Dermis microvascular lymphatic vessel endothelial cell (primary cell): ENCODE measurements around the gene EFHC1. TPM values are rescaled to one million over a fixed set of nuclear protein-coding genes. Genes with fewer than 3 reads are reported as not detected.
A peak's percentile ranks its signal among the peaks of the same experiment; 100 is the strongest.

Experiments used
- DNase-seq, 2 donors: peaks; one replicate each; pipeline versions ENCODE4 v3.0.0 to v3.0.0-alpha.2; 2010; ENCODE audit warnings: low read depth in 2 of 2
- total RNA-seq: library from RNA; depleted of rRNA; stranded (reverse); fragments of >200 nt; gene quantifications from 2 replicates; pipeline ENCODE4 v1.2.1, GENCODE V29; 2014

EFHC1 gene
- total RNA-seq, 1 donor from 2014 or later: 7.2 TPM

DNA sequence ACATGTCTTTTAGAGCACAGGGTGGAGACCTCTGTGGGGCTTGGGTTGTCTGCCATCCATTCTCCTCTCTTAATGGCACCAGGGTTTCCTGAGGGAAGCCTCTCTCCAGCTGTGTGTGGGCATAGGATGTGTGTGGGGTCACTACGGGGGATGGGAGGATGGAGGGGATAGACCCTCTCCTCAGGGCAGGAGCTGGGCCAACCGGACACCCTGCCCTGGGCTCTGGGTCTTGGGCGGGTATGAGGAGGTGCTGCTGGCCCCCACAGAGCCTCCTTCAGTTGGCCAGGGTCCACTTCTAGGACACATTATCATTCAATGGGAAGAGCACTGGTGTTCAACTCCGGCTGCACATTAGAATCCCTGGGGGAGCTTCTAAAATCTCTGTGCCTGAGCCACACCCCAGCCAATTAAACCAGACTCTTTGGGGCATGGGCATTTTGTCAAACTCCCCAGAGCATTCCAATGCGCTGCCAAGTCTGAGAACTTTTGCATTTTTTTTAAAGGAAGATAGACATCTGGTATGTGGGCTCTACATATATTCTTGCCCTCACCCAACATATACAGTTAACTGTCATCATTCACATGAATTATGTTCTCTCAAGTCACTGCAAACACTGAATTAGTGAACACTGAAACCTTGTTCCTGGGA lies 118.2 kb downstream of the EFHC1 start:
- no peak for DNase-seq

DNA sequence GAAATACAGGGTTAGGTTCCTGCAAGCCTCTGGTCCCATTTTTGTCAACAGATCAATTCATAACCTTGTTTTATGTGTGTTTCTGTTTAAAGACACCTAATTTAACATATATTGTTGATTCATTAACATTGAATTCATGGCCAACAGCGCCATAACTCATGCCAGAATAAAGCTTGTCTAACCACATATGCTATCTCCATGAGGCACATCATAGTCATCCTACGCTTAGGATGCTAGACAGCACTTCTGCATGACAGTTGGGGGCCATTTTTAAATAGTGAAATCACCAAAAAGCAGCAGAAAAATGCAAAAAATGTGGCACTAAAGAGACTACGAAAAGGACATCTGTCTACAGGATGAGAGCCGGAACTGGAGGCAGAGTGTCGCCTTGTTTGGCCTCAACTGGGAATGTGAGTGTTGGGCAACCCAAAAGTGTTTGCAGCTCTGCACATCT lies 118.8 kb downstream of the EFHC1 start:
- DNase-seq: no peak

DNA sequence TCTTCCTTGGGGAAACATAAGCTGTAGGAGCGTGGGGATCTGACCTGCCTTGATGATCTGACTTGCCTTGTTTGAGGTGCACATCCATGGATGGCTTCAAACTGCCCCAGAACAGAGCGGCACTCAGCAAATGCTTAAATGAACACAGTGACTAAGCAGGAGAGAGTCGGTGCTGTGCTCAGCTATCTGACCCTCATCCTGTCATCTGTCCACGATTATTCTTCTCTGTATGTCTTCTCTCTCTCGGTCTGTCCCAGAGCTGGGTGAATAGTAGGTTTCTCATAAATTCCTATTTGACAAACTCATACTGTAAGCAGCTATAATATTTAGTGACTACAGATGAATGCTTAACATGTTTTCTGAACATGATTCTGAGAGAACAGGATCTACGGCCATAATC lies 119.5 kb downstream of the EFHC1 start:
- peak in 1 of 2 donors; percentile 67 for DNase-seq

DNA sequence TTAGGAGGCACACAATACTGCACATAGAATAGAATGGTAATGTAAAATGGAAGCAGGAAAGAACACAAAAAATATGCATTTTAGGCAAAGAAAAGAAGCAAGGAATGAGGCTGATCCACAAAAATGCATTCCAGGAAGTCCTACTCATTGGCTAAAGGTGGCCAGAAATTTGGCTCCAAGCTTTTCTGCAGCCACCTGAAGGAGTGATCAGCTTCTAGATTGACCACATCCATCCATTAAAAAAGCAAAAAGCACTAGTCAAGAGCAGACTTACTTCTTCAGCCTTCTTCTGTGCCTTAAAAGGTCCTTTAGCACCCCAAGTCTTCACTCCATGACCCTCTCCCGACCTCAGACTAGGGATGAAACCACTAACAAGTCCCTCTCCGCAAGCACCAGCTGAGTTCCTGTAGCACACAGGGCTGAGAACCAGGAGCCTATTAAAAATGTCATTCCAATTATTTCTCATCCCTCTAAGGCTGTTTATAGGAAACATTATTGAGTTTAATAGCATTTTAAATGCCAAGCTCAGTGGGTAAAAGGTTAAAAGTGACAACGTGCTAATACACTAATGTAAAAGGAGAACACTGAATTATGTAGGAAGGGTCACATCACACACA lies 120.3 kb downstream of the EFHC1 start:
- DNase-seq: no peak

DNA sequence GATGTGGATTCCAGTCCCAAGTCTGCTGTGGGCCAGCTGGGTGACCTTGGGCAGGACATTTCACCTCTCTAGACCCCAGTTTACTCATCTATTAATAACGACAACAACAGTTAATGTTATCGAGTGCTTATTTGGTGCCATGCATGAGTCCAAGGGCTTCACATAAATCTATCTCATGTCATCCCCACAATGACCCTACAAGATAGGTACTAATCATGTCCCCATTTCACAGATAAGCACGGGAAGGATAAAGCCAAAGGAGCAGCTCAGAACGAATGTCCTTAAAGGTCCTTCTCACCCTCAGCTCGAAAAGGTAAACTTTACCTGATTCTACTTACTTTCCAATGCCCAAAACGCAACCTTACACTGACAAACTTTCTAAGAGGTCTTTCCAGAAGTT lies 121.0 kb downstream of the EFHC1 start:
- DNase-seq: no peak

DNA sequence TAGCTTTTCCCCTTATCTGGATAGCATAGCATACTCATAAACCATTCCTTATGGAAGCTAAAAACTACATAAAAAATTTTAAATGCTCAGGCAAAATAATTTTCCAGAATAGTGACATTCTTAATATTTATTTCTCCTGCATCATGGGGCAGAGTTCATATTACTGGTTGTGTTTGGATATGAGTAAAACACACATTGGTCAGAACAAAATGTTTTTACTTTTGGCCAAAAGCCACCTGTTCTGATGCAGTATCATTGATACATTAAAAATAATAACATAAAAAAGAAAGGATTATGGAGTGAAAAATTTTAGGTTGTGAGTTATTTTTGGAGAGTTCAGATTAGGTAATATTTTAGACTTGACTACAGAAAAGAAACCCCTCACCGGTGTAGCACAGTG lies 123.1 kb downstream of the EFHC1 start:
- no peak for DNase-seq

DNA sequence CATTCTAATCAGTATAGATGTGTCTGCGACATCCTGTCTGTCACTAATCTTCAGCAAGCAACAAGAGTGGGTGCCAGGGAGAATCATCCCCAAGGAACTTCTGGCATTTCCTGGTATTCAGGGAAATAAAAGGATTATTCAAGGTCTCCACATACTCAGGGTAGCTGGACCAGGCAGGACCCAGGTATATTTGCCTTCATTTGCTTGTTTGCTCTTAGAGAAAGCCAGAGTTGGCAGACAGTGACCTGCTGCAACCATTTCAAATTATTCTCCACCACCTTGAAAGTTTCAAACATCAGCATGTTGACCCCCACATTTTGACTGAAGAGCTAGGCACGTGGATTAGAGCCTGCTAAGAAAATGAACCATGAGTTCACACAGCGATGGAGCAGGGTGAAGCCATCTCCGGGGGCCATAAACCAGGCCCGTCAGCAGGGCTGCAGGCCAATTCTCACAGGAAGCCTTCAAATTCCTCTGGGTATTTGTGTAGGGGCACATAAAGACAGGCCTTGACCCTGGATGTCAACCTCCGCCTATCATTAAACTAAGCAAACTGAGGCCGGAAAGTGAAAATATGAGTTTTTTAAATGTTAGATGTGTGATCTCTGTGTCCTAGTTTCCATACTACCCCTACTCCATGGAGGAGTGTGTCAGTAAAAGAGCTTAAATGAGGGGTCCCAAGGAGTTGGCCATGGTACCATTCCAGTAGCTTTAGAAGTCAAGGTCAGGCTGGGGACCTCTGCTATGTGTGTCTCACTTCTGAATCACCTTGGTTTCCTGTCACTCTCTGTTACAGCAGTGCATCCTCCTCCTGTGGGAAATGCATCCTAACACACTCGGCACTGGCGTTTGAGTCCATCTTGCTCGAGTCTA lies 123.8 kb downstream of the EFHC1 start:
- peak in 1 of 2 donors; percentile 62 for DNase-seq

DNA sequence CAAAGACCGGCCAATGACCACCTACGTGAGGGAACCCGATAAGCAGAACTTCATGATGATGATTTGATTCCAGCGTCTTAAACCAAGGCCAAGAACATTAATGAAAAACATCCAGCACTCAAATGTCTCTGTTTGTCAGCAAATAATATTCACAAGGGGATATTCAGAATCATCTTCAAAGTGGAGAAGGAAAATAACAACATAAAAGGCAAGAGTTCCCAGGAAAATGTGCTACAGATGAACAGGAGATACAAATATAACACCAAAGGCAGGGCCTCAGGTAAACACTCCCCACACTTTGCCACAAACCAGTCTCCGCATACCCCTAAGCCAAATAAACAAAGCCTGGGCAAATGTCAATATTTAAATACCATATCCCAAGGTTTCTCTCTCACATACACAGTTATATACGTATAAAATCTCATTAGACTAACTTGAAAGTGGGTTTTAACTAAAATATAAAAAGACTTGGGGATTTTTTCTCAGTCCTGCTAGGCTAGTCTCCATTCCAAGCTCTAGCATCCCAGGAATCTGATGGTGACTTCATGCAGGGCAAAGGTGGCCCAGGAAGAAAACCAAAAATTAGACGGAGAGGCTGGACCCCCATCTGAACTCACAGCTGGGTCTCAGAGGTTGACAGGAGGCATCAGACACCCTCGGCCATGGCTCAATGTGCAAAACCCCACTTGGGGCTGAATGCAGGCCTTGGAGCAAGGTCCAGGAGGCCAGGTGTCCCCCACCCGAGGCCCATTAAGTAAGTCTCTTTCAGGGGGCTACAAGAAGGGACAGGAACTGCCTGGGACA lies 124.7 kb downstream of the EFHC1 start:
- no peak for DNase-seq

DNA sequence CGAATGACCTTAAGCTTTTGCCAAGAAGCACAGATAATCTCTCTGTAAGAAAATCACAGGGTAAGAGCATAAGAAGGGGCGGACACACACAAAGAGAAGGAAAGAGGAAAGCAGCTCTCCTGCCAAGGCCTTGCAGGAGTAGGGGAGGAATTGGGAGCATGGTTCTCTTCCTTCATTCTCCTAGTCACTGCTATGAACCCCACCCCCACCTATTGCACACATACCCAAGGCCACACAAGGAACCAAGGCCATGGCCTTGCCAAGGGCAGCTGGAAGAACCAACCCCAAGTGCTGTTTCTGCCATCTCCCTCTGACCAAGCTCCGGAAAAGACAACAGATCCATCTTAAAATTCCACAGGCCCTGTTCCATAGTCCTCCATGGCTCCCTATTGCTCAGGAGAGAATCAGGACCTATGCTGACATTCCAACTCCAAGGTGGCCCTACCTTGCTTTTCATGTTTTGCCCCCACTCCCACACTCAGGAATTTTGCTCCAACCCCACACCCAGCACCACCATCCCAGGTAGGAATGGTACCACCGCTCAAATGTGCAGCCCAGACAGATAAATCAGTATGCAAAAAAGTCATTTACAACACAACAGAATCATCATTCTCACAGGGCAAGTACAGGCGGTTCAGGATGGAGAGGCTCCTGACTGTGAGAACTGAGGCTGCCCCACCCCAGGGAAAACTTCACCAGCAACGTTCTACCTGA lies 125.4 kb downstream of the EFHC1 start:
- DNase-seq: no peak

DNA sequence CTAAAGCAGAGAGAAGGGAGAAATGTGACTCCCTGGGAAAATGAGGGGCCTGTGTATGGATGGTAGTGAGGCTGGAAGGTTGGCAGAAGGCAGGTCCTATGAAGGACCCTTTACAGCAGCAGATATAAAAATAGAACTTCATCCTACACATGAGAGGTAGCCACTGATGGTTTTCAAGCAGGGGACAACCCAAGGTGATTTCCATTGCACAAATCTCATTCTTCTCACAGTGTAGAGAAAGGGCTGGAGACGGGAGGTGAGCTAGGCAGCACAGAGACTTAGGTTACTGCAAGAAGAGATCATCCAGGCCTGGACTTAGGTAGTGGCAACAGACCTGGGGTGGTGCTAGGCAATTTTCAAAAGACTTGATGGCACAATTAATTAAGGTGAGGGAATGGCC lies 126.0 kb downstream of the EFHC1 start:
- DNase-seq: no peak

DNA sequence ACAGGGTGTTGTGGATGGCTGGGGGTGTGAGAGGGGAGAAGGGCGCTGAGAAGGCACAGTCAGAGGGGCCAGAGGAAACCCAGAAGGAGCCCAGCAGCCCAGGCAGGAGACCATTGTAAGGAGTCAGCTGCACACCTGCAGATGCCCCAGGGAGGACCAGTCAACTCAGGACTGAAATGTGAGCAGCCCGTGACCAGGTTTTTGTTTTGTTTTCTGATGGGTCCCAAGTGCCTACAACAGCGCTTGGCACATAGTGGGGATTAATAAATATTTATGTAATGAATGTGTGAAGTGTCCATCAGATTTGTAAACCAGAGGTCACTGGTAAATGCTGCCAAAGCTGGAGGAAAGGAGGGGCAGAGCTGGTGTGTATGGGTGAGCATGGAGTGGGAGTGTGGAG lies 126.5 kb downstream of the EFHC1 start:
- DNase-seq: no peak

DNA sequence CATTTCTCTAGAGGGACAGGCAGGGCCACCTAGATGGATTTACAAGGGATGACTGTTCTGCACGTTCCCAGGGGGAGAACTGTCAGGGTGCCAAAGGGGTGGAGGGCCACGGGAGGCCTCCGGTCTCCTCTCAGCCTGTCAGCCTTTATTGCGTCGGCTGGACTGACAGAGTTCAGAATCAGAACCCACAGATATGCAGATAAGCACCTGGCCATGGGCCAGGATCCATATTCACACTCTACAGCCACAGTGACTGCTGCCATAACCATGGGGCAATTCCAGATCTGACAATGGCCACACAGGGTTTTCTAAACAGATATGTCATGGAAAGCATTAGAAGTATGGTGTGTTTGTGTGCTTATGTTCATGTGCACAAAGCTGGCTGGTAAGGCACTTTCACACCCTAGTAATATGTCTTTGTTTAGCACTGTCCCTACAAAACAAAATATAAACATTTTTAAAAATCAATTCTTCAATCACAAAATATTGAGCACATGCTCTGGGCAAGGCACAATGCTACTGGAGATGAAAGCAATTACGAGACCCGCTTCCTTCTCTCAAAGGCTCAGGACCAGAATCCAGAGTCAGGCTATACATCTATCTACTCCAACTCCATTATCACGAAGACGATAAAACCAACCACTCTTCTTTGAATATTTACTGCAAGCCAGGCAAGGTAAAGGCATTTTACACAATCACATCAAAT lies 127.7 kb downstream of the EFHC1 start:
- DNase-seq: peak in 1 of 2 donors; percentile 34

DNA sequence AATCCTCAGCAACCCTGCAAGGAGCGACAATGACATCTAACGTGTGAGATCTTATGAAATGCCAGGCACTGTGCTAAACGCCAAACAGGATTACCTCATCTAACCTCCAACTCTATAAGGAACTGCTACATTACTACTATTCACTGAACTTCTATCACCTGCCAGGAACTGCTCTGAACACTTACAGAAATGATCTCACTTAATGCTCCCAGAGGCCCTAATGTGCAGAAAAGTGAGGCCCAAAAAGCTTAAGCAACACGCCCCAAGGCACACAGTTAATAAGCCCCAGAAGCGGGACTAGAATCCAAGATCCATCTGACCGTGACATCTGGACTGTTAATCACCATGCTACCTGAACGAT lies 128.2 kb downstream of the EFHC1 start:
- no peak for DNase-seq

DNA sequence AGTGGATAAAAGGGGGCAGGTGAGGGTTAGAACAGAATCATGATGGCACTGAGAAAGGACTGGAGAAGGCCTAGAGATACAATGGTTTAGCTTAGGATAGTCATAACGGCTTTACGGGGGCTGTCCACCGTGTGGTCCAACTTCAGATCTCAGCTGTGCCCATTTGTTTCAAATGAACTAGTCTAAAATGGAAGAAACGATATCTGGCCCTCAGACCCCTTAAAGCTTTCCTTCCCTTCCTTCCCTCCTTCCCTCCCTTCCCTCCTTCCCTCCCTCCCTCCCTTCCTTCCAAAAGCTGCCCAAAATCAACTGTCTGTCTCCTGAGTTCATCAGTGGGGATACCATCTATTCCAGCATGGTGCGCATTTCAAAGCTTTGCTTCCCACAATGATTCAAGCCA lies 128.9 kb downstream of the EFHC1 start:
- DNase-seq: no peak

DNA sequence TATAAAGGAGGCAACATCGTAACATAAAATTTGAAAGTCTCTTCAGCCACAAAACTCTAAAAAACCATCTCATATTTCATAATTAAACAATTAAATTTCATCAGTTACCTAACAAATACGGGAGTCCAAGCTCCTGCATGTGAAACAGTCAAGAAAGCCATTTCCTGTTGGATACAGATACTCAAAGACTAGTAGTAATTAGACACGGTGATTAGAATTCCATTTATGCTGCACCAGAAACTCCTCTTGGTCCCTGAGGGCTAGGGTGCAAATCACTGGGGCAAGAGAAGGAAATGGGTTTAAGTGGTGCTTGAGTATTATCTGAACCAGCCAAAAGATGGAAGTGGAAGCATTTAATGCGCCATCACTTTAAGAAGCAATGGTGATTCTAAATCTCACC lies 129.3 kb downstream of the EFHC1 start:
- no peak for DNase-seq

DNA sequence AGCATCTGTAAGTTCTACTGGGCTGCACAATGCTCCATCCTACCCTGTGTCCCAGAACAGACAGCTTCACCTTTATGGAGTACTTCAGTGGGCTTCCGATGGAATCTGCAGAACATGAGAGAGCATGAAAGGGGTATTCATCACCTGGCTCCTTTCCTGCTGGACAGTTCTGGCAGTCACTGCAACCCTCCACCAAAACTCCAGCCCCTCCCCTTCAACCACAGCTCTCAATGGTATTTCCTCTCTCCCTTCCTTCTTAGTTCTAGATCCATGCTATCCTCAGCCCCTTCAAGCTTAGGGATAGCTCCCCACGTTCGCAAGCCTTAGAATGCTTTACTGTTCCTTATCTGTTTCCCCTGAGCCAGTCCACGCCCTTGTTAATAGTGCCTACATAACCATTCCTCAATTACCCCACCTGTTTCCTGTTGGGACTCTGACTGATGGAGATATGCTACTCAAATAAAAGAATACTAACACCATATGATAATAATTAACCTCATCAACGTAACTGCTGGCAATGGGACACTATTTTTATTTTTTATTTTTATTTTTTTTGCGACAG lies 130.0 kb downstream of the EFHC1 start:
- DNase-seq: peak; percentile 22 to 79

DNA sequence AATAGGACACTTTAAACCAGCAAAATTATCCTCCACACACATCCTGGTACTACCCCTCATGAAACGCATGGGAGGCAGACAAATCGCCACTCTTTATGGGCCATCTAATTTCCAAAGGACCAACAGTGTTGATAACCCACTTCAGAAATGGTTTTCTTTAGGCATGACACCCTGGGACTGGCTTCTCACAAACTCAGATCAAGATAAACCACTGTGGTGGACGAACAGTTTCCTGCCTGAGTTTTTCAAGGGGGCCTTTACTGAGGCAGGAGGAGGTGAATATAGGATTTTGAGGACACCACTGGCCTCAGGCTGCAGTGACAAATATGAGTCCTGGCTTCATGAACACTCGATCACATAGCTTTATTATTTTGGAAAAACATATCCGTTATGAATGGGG lies 130.7 kb downstream of the EFHC1 start:
- DNase-seq: no peak

DNA sequence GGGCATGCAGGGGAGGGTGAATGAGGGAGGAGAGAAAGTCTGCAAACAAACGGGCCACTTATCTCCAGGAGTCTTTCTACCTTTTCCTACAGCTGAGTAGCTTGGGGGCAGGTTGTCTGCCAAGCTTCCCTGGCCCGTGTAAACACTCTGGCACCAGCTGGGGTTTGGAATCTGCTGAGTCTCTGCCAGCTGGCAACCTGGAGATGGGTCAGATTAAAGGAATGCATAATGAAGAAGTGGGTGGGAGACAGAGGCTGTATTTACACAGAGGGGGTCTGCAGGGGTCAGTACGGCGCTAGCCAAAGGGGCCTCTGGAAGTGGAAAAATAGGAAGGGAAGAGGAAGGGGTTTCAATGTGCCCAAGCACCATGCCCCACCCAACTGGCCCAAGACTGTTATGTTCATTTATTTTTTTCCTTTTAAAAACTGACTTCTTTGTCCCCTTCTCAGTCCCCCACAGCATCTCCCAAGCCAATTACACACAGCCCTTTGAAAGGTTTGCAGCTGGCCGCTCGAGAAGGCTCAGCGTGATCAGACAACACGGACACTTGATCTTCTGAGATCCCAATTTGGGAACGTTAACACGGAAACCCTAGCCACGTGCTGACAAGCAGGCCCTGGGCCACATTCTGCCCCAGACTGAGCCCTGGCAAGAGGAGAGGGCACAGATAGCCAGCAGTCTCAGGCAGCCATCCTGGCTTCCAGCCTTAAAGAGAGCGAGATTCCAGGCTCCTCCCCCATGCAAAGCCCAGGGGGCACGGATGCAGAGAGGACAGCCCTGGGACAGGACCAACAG lies 131.5 kb downstream of the EFHC1 start:
- peak in 1 of 2 donors; percentile 82 for DNase-seq

DNA sequence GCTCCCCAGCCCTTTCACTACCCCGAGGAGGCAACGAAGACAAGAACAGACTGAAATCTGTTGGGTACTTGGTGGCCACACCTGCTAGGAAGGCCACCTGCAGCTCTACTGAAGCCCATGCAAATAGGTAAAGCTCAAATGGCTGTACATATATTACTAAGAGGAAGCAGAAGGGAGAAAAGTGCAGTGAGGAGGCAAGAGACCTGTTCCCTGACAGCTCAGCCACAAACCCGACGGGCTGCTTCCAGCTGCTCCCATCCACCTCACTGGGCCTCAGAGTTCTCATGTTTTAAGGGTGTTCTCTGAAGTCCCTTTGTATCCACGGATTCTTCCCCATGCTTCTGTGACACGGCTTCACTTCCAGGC lies 132.1 kb downstream of the EFHC1 start:
- no peak for DNase-seq
